Thoracic aorta (tissue), 2 donors: Measurements from ENCODE around the gene FNIP2. TPM values are rescaled to one million over a fixed set of nuclear protein-coding genes. Genes with fewer than 3 reads are reported as not detected.

ENCODE experiments used
- ATAC-seq: fragments of 150-250 bp; one replicate; pipeline ENCODE4 v1.8.0; 2017; ENCODE audit warnings: low read depth; ENCODE audit not compliant: insufficient number of reproducible peaks, low FRiP score
- DNase-seq: peaks from one replicate; pipeline ENCODE4 v3.0.0-alpha.2; 2020; ENCODE audit warnings: low spot score
- H3K27ac ChIP-seq, 2 donors: fragments of 200-600 bp; sonication (generic); 1 replicate in 1 of 2; 2 replicates in 1 of 2; pipeline ENCODE4 v1.5.1; 2016; ENCODE audit warnings: mild to moderate bottlenecking in 2 of 2, moderate library complexity in 2 of 2
- H3K27me3 ChIP-seq: fragments of 200-600 bp; sonication (generic); replicated peaks from 2 replicates; pipeline ENCODE4 v1.6.0; 2016; ENCODE audit warnings: mild to moderate bottlenecking; ENCODE audit not compliant: insufficient read depth
- H3K36me3 ChIP-seq: fragments of 200-600 bp; sonication (generic); one replicate; pipeline ENCODE4 v1.5.1; 2016
- H3K4me1 ChIP-seq, 2 donors: fragments of 200-600 bp; sonication (generic); 1 replicate in 1 of 2; 2 replicates in 1 of 2; pipeline versions ENCODE4 v1.5.1 to v1.6.0; 2016; ENCODE audit warnings: low read depth in 2 of 2, mild to moderate bottlenecking in 1 of 2; ENCODE audit not compliant: control insufficient read depth in 1 of 2
- H3K4me3 ChIP-seq: fragments of 200-600 bp; sonication (generic); 2 replicates; pipeline ENCODE4 v1.5.1; 2016; ENCODE audit warnings: mild to moderate bottlenecking
- H3K9me3 ChIP-seq: fragments of 200-600 bp; sonication (generic); 2 replicates; pipeline ENCODE4 v1.5.1; 2016
- total RNA-seq, 2 donors: library from RNA; depleted of rRNA; stranded (reverse); fragments of >200 nt; gene quantifications; one replicate each; pipeline versions ENCODE4 v1.1.0 to v1.2.3, GENCODE V29; 2016
- TF ChIP-seq, protein P1 (sequence below): fragments of 200-600 bp; sonication (generic); IDR thresholded peaks from one replicate; pipeline ENCODE4 v1.5.1; 2019; ENCODE audit warnings: antibody characterized with exemption

FNIP2 gene
- total RNA-seq, 2 donors from 2014 or later = 47.9 to 121 TPM

DNA sequence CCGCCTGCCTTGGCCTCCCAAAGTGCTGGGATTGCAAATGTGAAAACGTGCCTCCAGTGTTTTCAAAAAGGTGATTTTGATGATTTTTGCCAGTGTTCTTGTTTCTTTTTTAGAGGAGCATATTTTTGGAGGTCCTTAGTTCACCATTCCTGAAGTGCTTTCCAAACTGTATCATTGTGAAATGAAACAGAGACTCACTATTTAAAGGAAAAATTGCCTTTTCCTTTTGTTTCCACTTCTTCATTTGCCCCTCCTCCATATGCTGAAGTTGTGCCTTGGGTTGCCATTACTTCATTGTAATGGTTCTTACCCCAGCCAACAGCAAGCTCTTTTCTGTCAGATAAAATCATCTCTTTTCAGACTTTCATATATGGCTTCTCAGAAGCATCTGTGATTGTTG is 164.4 kb downstream of the FNIP2 start:
- no peaks in the 10 kb centered on the region for H3K27me3 ChIP-seq
- no peak overlapping the region for H3K27ac ChIP-seq
- H3K4me1 ChIP-seq = peaks cover 4 to 7% of the 10 kb centered on the region in 2 donors
- DNase-seq = no peak
- no peaks in the 10 kb centered on the region for H3K9me3 ChIP-seq
- H3K36me3 ChIP-seq = no peaks in the 10 kb centered on the region
- TF ChIP-seq, protein P1, sequence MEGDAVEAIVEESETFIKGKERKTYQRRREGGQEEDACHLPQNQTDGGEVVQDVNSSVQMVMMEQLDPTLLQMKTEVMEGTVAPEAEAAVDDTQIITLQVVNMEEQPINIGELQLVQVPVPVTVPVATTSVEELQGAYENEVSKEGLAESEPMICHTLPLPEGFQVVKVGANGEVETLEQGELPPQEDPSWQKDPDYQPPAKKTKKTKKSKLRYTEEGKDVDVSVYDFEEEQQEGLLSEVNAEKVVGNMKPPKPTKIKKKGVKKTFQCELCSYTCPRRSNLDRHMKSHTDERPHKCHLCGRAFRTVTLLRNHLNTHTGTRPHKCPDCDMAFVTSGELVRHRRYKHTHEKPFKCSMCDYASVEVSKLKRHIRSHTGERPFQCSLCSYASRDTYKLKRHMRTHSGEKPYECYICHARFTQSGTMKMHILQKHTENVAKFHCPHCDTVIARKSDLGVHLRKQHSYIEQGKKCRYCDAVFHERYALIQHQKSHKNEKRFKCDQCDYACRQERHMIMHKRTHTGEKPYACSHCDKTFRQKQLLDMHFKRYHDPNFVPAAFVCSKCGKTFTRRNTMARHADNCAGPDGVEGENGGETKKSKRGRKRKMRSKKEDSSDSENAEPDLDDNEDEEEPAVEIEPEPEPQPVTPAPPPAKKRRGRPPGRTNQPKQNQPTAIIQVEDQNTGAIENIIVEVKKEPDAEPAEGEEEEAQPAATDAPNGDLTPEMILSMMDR = no peak
- no peak overlapping the region for H3K4me3 ChIP-seq
- ATAC-seq = no peak

DNA sequence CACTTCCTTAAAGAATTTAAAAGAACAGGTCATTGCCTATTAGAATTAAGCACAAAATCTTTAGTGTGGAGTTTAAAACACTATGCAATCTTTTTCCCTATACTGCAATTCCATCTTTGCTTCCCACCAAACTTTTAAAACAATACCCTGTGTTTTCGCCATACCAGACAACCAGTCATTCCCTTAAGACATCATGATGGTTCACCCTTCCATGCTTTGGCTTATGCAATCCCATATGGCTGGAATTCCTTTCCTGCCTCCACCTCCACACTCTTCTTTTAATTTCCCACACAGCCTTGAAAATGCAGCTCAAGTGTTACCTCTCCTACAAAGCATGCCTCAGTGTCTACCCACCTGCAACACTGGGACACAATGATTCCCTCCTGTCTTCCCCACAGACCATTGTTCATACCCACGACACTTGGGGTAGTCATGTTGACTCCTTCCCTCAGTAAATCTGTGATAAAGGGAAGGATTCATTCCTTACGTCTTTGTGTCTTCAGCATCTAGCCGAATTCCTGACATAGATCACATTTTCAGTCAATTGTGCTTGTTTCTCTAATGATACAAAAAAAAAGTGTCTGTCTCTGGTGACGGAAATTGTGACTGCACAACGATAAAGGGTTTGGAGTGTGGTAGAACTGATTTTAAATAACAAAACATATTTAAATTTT is 166.3 kb downstream of the FNIP2 start:
- Histone ChIP-seq H3K27ac (no peak overlapping the region), H3K36me3 (no peaks in the 10 kb centered on the region), H3K4me3 (no peak overlapping the region), H3K9me3 (no peaks in the 10 kb centered on the region), H3K4me1 (peaks cover 4 to 7% of the 10 kb centered on the region in 2 donors), H3K27me3 (no peaks in the 10 kb centered on the region)
- TF ChIP-seq, protein P1 = no peak
- DNase-seq (no peak), ATAC-seq (no peak)

DNA sequence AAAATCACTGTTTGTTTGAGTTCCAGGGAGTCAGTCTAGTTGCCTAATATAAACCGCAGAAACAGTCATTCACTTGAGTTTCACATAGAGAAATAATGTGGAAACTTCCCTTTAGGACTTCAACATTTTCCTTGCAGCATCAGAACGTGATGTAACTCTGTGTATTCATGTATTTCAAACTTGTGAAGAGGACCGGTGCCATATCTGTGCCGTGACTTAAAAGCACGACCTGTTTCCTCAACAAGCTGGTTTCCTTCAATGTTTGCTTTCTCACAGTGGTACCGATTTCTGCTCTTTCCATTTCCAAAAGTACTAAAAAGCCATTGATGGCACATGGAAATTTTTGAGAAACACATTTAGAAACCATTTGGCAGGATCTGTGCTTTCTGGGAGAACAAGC is 167.4 kb downstream of the FNIP2 start:
- Histone ChIP-seq H3K4me1 (peaks cover 4 to 7% of the 10 kb centered on the region in 2 donors), H3K4me3 (peak overlapping the region; percentile 20), H3K36me3 (no peaks in the 10 kb centered on the region), H3K27ac (no peak overlapping the region), H3K27me3 (no peaks in the 10 kb centered on the region), H3K9me3 (no peaks in the 10 kb centered on the region)
- ATAC-seq (no peak), DNase-seq (no peak)
- TF ChIP-seq, protein P1 = no peak

DNA sequence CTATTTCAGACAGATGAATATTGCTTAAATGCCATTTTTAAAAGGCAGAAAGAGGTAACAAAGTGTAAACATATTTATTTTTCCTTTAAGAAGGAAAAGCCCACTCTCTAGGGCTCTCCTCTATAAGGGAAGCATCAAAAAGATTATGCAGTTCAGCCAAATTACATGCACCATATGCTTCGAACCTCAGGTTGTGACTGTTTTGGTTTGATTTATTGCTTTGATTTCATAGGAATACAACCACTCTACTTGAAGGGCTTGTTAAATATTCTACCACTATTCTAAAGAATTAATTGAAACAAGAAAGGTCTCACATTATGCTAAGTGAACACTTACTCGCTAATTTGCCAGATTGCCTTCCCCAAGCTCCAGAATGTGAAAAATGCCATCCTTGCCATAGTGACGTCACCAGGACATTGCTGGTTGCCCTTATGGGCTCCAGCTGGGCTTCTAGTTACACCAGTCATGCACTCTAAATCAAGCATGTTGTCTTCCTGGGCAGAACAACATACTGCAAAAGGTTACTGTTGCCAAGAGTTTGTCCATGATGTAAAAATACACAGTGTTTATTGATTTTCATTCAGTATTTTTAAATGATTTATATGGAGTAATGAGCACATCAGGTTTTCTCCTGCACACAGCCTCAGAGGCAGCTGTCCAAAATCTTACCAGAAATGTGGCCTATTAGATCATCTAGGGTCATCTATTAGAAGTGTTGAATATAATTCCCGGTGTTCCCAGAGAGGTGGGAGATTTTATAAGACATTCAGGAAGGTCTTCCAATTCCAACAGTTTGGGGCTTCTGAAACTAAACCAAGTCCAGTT is 169.6 kb downstream of the FNIP2 start:
- DNase-seq = no peak
- Histone ChIP-seq H3K4me3 (no peak overlapping the region), H3K4me1 (peaks cover under 1 to 4% of the 10 kb centered on the region in 2 donors), H3K36me3 (no peaks in the 10 kb centered on the region), H3K9me3 (no peaks in the 10 kb centered on the region), H3K27ac (no peak overlapping the region), H3K27me3 (no peaks in the 10 kb centered on the region)
- TF ChIP-seq, protein P1 = no peak
- no peak for ATAC-seq

DNA sequence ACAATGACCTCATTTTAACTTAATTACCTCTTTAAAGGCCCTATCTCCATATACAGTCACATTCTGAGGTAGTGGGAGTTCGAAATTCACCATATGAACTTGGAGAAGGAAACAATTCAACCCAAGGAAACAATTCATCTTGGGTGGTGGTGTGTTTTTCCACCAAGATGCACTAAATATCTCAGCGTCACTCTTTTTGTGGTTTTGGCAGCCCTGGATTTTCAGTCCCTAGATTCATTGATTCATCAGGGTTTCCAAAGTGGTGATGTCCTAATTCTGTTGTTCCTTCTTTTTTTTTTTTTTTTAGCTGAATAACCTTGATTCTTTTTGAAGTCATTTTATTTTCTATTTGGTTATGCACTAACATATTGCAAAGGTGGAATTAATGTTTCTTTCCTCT is 171.4 kb downstream of the FNIP2 start:
- DNase-seq (no peak), ATAC-seq (no peak)
- H3K36me3 ChIP-seq = no peaks in the 10 kb centered on the region
- peaks cover 0 to 4% of the 10 kb centered on the region in 2 donors for H3K4me1 ChIP-seq
- no peak overlapping the region for H3K4me3 ChIP-seq
- H3K27ac ChIP-seq = no peak overlapping the region
- H3K9me3 ChIP-seq = no peaks in the 10 kb centered on the region
- H3K27me3 ChIP-seq = no peaks in the 10 kb centered on the region
- TF ChIP-seq, protein P1 = no peak
